ENCODE results near the gene AGPAT3. TPM values are rescaled to one million over a fixed set of nuclear protein-coding genes. Genes with fewer than 3 reads are reported as not detected.

The AGPAT3 gene
- total RNA-seq, 1 experiment from 2014 or later: 58.3 TPM

DNA sequence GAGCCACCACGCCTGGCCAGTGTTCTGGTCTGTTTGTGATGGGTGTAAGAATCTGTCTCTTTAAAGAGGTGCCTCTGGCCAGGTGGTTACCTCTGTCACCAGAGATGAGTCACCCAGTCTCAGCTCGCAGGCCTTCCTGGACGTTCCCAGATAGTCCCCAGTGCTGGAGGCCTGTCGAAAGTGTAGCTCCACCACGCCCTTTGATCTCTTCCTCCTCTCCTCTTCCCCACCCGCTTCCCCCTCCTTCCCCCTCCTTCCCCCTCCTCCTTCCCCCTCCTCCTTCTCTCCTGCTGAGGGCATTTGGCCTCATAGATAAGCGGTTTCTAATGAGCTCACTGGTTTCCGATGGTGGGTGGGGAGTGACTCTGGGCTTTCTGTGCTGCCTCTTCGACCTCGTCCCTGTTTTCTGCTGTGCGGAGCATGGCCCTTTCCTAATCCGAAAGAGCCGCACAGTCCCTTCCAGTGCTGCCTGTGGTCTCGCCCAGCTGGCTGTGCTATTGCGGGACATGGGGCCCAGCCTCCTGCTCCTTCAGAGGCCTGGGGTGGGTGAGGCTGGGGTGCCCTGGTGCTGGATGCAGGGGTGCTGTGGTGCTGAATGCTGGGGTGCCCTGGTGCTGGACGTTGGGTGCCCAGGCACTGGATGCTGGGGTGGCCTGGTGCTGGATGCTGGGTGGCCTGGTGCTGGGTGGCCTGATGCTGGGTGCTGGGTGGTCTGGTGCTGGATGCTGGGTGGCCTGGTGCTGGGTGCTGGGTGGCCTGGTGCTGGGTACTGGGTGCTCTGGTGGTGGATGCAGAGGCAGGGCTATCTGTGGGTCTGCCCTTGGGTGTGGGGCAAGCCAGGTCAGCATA is 19.2 kb downstream of the AGPAT3 start:
- Mint-ChIP-seq H3K27ac (ENCODE audit: low read depth, unreplicated experiment) (peak overlapping the region; percentile 76), H3K36me3 (ENCODE audit: insufficient read depth, unreplicated experiment) (peaks cover 16% of the 10 kb centered on the region), H3K4me3 (ENCODE audit: unreplicated experiment) (no peak overlapping the region), H3K27me3 (ENCODE audit: insufficient read depth, unreplicated experiment) (no peaks in the 10 kb centered on the region), H3K9me3 (ENCODE audit: unreplicated experiment) (no peaks in the 10 kb centered on the region), H3K4me1 (ENCODE audit: insufficient read depth, unreplicated experiment) (peaks cover 27% of the 10 kb centered on the region)
- BruUV-seq (replicated peaks): no TSS peak
- intact Hi-C loops (cut with micrococcal nuclease): no loop called here
- ChIA-PET POLR2A (interaction anchor here (1.0 kb wide), 1 partner anchor 12 kb away, joined by 4 read pairs; no protein-coding TSS in a partner anchor), CTCF (interaction anchor here (0.6 to 0.8 kb wide), 3 partner anchors 93 to 586 kb away, joined by 3 read pairs; no protein-coding TSS in a partner anchor)
- DNase-seq (ENCODE audit: unreplicated experiment): peak; percentile 75
- TF ChIP-seq, protein P1, sequence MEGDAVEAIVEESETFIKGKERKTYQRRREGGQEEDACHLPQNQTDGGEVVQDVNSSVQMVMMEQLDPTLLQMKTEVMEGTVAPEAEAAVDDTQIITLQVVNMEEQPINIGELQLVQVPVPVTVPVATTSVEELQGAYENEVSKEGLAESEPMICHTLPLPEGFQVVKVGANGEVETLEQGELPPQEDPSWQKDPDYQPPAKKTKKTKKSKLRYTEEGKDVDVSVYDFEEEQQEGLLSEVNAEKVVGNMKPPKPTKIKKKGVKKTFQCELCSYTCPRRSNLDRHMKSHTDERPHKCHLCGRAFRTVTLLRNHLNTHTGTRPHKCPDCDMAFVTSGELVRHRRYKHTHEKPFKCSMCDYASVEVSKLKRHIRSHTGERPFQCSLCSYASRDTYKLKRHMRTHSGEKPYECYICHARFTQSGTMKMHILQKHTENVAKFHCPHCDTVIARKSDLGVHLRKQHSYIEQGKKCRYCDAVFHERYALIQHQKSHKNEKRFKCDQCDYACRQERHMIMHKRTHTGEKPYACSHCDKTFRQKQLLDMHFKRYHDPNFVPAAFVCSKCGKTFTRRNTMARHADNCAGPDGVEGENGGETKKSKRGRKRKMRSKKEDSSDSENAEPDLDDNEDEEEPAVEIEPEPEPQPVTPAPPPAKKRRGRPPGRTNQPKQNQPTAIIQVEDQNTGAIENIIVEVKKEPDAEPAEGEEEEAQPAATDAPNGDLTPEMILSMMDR (IDR thresholded peaks at IDR 0.05; ENCODE audit: unreplicated experiment): no peak

DNA sequence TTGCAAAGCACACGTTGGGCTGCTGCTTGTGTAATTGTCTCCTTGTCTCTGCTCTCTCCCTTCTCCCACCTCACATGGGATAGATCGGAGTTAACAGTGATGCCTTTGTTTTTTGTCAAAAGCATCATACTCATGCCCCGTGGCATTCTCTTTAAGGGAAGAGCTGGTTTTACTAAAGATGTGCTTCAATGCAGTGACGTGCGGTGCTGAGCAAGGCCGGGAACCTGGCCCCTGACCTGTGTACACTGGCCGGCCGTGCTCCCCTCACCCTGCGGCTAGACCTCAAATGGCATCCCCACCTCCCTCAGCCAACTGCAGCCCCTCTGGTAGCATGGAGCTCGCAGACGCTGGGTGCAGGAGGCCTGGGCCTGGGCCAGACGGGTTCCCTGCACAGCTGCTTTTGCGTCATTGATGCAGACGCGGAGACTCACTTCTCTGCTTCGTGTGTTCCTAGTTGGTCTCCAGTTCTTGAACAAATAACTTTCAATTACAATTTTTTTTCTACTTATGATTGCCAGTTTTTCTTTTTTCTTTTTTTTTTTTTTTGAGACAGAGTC is 19.9 kb downstream of the AGPAT3 start:
- no peak overlapping the region for H3K27ac Mint-ChIP-seq (ENCODE audit: low read depth, unreplicated experiment)
- TF ChIP-seq, protein P1 (IDR thresholded peaks at IDR 0.05; ENCODE audit: unreplicated experiment): no peak
- peaks cover 22% of the 10 kb centered on the region for H3K4me1 Mint-ChIP-seq (ENCODE audit: insufficient read depth, unreplicated experiment)
- no peaks in the 10 kb centered on the region for H3K9me3 Mint-ChIP-seq (ENCODE audit: unreplicated experiment)
- intact Hi-C loops (cut with micrococcal nuclease): no loop called here
- DNase-seq (ENCODE audit: unreplicated experiment): no peak
- no TSS peak for BruUV-seq (replicated peaks)
- ChIA-PET CTCF (interaction anchor here (0.6 kb wide), 1 partner anchor 585 kb away, joined by 3 read pairs; no protein-coding TSS in a partner anchor), POLR2A (interaction anchor here (1.0 kb wide), 1 partner anchor 12 kb away, joined by 4 read pairs; no protein-coding TSS in a partner anchor)
- H3K4me3 Mint-ChIP-seq (ENCODE audit: unreplicated experiment): no peak overlapping the region
- H3K27me3 Mint-ChIP-seq (ENCODE audit: insufficient read depth, unreplicated experiment): no peaks in the 10 kb centered on the region
- H3K36me3 Mint-ChIP-seq (ENCODE audit: insufficient read depth, unreplicated experiment): peaks cover 14% of the 10 kb centered on the region

DNA sequence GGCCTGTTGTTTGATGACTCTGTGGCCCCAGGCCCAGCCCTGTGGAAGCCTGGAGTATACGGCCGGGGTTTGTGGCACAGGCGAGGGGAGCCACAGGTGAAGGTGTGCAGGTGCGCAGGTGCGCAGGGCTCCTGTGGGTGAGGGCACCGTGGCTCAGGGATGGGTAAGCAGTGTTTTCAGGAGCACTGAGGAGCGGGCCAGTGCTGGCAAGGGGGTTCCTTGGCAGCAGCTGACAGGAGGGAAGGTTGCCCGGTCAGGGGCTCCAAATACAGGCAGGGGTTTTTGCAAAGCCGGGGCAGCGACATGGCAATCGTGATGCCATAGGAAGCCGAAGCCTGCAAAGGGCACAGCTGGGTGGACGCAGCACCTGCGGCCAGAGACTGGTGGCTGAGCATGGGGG is 20.7 kb downstream of the AGPAT3 start:
- TF ChIP-seq, protein P1 (IDR thresholded peaks at IDR 0.05; ENCODE audit: unreplicated experiment): no peak
- POLR2A ChIA-PET: no interaction called here
- Mint-ChIP-seq H3K9me3 (ENCODE audit: unreplicated experiment) (no peaks in the 10 kb centered on the region), H3K27me3 (ENCODE audit: insufficient read depth, unreplicated experiment) (no peaks in the 10 kb centered on the region), H3K4me1 (ENCODE audit: insufficient read depth, unreplicated experiment) (peaks cover 14% of the 10 kb centered on the region), H3K36me3 (ENCODE audit: insufficient read depth, unreplicated experiment) (peaks cover 14% of the 10 kb centered on the region), H3K27ac (ENCODE audit: low read depth, unreplicated experiment) (no peak overlapping the region), H3K4me3 (ENCODE audit: unreplicated experiment) (no peak overlapping the region)
- CTCF ChIA-PET: interaction anchor here (0.8 kb wide), 1 partner anchor 138 kb away, joined by 4 read pairs; no protein-coding TSS in a partner anchor
- BruUV-seq (replicated peaks): no TSS peak
- intact Hi-C loops (cut with micrococcal nuclease): no loop called here
- DNase-seq (ENCODE audit: unreplicated experiment): no peak

DNA sequence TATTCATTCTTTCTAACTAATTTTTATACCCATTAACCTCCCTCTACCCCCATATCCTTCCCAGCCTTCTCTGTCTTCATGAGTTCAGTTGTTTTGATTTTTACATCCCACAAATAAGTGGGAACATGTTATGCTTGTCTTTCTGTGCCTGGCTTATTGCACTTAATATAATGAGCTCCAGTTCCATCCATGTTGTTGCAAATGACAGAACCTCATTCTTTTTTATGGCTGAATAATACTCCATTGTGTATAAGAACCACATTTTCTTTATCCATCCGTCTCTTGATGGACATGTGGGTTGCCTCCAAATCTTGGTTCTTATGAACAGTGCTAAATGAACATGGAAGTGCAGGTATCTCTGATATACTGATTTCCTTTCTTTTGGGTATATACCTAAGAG is 21.5 kb downstream of the AGPAT3 start:
- peaks cover 17% of the 10 kb centered on the region for H3K36me3 Mint-ChIP-seq (ENCODE audit: insufficient read depth, unreplicated experiment)
- TF ChIP-seq, protein P1 (IDR thresholded peaks at IDR 0.05; ENCODE audit: unreplicated experiment): no peak
- H3K4me3 Mint-ChIP-seq (ENCODE audit: unreplicated experiment): no peak overlapping the region
- H3K27ac Mint-ChIP-seq (ENCODE audit: low read depth, unreplicated experiment): no peak overlapping the region
- no peaks in the 10 kb centered on the region for H3K9me3 Mint-ChIP-seq (ENCODE audit: unreplicated experiment)
- no peak for DNase-seq (ENCODE audit: unreplicated experiment)
- intact Hi-C loops (cut with micrococcal nuclease): no loop called here
- POLR2A ChIA-PET: no interaction called here
- BruUV-seq (replicated peaks): no TSS peak
- CTCF ChIA-PET: interaction anchor here (0.8 to 1.0 kb wide), 2 partner anchors 14 to 137 kb away, joined by 4 read pairs; no protein-coding TSS in a partner anchor
- peaks cover 9% of the 10 kb centered on the region for H3K4me1 Mint-ChIP-seq (ENCODE audit: insufficient read depth, unreplicated experiment)
- no peaks in the 10 kb centered on the region for H3K27me3 Mint-ChIP-seq (ENCODE audit: insufficient read depth, unreplicated experiment)

All from MCF 10A (cell line).